ENCODE data around the gene MYOF.

The MYOF gene

DNA sequence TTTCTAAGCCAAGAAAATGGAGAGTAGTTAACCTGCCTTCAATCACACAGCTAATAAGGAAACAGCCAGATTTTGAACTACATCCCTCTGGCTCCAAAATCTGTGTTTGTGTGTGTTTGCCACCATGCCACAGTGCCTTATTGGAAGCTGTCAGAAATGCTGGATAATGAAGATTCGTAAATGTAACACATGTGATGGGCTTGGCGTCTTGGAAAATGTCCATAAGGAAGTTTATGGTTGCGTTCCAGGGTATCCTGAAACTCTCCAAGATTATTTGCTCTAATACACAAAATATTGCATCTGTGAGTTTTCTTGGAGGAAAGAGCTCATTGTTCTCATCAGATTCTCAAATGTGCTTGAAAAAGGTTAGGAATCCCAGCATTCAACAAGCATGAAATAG, 22.7 kb downstream of the MYOF start:
- no peak overlapping the region for H3K4me2 ChIP-seq (ENCODE audit: low read length, poor library complexity, severe bottlenecking)
- H3K14ac ChIP-seq (ENCODE audit: low read length in 2 of 2): no peak overlapping the region
- H3K4ac ChIP-seq (ENCODE audit: low read depth in 1 of 2, low read length in 2 of 2): peak overlapping the region; percentile 45 to 94
- H3K18ac ChIP-seq (ENCODE audit: low read depth in 1 of 2, low read length in 2 of 2): peak overlapping the region; percentile 88 to 97
- no peak overlapping the region for H2BK15ac ChIP-seq (ENCODE audit: low read depth, poor library complexity, severe bottlenecking)
- peak overlapping the region; percentile 80 for H2BK5ac ChIP-seq (ENCODE audit: low read depth, low read length, poor library complexity, severe bottlenecking)
- H3K79me1 ChIP-seq (replicated peaks; ENCODE audit: low read length, poor library complexity, severe bottlenecking): no peaks in the 10 kb centered on the region
- H4K8ac ChIP-seq (ENCODE audit: low read length): peak overlapping the region; percentile 70
- peak overlapping the region; percentile 88 for H4K91ac ChIP-seq (ENCODE audit: low read length)
- H2AK5ac ChIP-seq (ENCODE audit: low read length, severe bottlenecking): peak overlapping the region; percentile 100
- peak overlapping the region; percentile 98 for H3K27ac ChIP-seq (ENCODE audit: low read length, poor library complexity, severe bottlenecking)
- H3K9ac ChIP-seq (ENCODE audit: low read length): peak overlapping the region; percentile 83
- peaks cover 25 to 38% of the 10 kb centered on the region in 2 experiments for H3K36me3 ChIP-seq (ENCODE audit: control insufficient read depth in 1 of 2, insufficient read depth in 2 of 2, low read depth in 1 of 2, low read length in 2 of 2)
- no peaks in the 10 kb centered on the region for H3K9me3 ChIP-seq (ENCODE audit: control insufficient read depth, low read length)
- no peak for DNase-seq
- 0% methylated on average over 1 of the region's 3 CpGs for WGBS
- H3K4me1 ChIP-seq (ENCODE audit: control insufficient read depth, insufficient read depth, low read depth, low read length): peaks cover 26% of the 10 kb centered on the region
- no peak overlapping the region for H2AFZ ChIP-seq (ENCODE audit: low read depth, low read length)
- H3K4me3 ChIP-seq (ENCODE audit: insufficient read depth in 1 of 2, low read depth in 1 of 2, low read length in 2 of 2): peak overlapping the region in 1 of 2 experiments; percentile 17
- peak overlapping the region; percentile 86 for H2BK120ac ChIP-seq (ENCODE audit: low read depth, low read length)
- no peak overlapping the region for H3K23ac ChIP-seq (ENCODE audit: low read length in 2 of 2)
- no peaks in the 10 kb centered on the region for H3K27me3 ChIP-seq (ENCODE audit: control insufficient read depth in 1 of 2, insufficient read depth in 1 of 2, low read length in 2 of 2)
- H2BK12ac ChIP-seq (ENCODE audit: low read length in 2 of 2): peak overlapping the region; percentile 69 to 93

DNA sequence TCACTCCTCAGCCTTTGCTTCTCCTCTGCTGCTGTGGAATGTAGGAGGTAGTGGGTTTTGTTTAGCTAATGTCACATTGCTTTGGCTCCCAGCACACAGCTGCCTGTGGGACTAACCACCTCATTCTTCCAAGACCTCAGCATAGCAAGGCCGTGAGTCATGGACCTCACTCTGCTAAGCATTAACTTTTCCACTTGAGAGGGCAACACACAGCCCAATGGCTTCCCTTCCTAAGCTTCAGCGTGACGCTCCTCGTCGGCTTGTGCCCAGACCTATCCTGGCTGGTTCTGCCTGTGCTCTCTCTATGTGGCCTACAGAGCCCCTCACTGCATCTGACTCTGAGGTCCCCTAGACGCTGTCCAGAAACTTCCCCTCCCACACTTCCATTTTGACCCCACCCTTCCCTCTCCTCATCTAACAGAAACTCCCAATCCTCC, 23.3 kb downstream of the MYOF start:
- Histone ChIP-seq H3K4me1 (ENCODE audit: control insufficient read depth, insufficient read depth, low read depth, low read length) (peaks cover 24% of the 10 kb centered on the region), H2BK12ac (ENCODE audit: low read length in 2 of 2) (no peak overlapping the region), H3K14ac (ENCODE audit: low read length in 2 of 2) (no peak overlapping the region), H3K9me3 (ENCODE audit: control insufficient read depth, low read length) (no peaks in the 10 kb centered on the region), H3K27ac (ENCODE audit: low read length, poor library complexity, severe bottlenecking) (peak overlapping the region; percentile 98), H2BK5ac (ENCODE audit: low read depth, low read length, poor library complexity, severe bottlenecking) (no peak overlapping the region), H4K8ac (ENCODE audit: low read length) (no peak overlapping the region), H3K18ac (ENCODE audit: low read depth in 1 of 2, low read length in 2 of 2) (peak overlapping the region; percentile 11 to 55), H3K4me3 (ENCODE audit: insufficient read depth in 1 of 2, low read depth in 1 of 2, low read length in 2 of 2) (peak overlapping the region in 1 of 2 experiments; percentile 17), H3K4ac (ENCODE audit: low read depth in 1 of 2, low read length in 2 of 2) (no peak overlapping the region), H3K36me3 (ENCODE audit: control insufficient read depth in 1 of 2, insufficient read depth in 2 of 2, low read depth in 1 of 2, low read length in 2 of 2) (peaks cover 29 to 43% of the 10 kb centered on the region in 2 experiments), H2AK5ac (ENCODE audit: low read length, severe bottlenecking) (no peak overlapping the region), H3K4me2 (ENCODE audit: low read length, poor library complexity, severe bottlenecking) (no peak overlapping the region), H2AFZ (ENCODE audit: low read depth, low read length) (no peak overlapping the region), H4K91ac (ENCODE audit: low read length) (peak overlapping the region; percentile 34), H3K23ac (ENCODE audit: low read length in 2 of 2) (no peak overlapping the region), H3K79me1 (replicated peaks; ENCODE audit: low read length, poor library complexity, severe bottlenecking) (no peaks in the 10 kb centered on the region), H3K9ac (ENCODE audit: low read length) (peak overlapping the region; percentile 83), H3K27me3 (ENCODE audit: control insufficient read depth in 1 of 2, insufficient read depth in 1 of 2, low read length in 2 of 2) (no peaks in the 10 kb centered on the region), H2BK120ac (ENCODE audit: low read depth, low read length) (peak overlapping the region; percentile 86), H2BK15ac (ENCODE audit: low read depth, poor library complexity, severe bottlenecking) (no peak overlapping the region)
- under 1% methylated on average over 5 of the region's 6 CpGs for WGBS
- DNase-seq: peak; percentile 100

DNA sequence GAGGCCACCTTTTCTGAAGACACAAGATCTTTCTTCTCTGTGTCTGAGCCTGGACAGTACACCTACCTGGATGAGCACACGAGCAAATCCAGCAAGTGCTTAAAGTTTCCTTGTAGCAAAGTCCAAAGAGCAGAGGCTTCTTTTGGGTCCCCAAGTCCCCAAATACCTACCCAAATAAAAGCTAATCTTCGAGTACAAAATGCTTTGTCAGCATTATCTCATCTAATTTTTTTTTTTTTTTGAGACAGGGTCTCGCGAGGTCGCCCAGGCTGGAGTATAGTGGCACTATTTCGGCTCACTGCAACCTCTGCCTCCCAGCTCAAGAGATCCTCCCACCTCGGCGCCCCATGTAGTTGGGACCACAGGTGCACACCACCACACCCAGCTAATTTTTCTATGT, 24.6 kb downstream of the MYOF start:
- Histone ChIP-seq H3K4me3 (ENCODE audit: insufficient read depth in 1 of 2, low read depth in 1 of 2, low read length in 2 of 2) (no peak overlapping the region), H2BK5ac (ENCODE audit: low read depth, low read length, poor library complexity, severe bottlenecking) (peak overlapping the region; percentile 4), H2BK120ac (ENCODE audit: low read depth, low read length) (no peak overlapping the region), H4K8ac (ENCODE audit: low read length) (no peak overlapping the region), H3K18ac (ENCODE audit: low read depth in 1 of 2, low read length in 2 of 2) (peak overlapping the region; percentile 28 to 50), H3K79me1 (replicated peaks; ENCODE audit: low read length, poor library complexity, severe bottlenecking) (peaks cover 2% of the 10 kb centered on the region), H3K14ac (ENCODE audit: low read length in 2 of 2) (no peak overlapping the region), H3K4me2 (ENCODE audit: low read length, poor library complexity, severe bottlenecking) (no peak overlapping the region), H2AFZ (ENCODE audit: low read depth, low read length) (no peak overlapping the region), H3K36me3 (ENCODE audit: control insufficient read depth in 1 of 2, insufficient read depth in 2 of 2, low read depth in 1 of 2, low read length in 2 of 2) (peaks cover 30 to 53% of the 10 kb centered on the region in 2 experiments), H3K9ac (ENCODE audit: low read length) (peak overlapping the region; percentile 83), H2AK5ac (ENCODE audit: low read length, severe bottlenecking) (peak overlapping the region; percentile 51), H3K4me1 (ENCODE audit: control insufficient read depth, insufficient read depth, low read depth, low read length) (peaks cover 19% of the 10 kb centered on the region), H3K27me3 (ENCODE audit: control insufficient read depth in 1 of 2, insufficient read depth in 1 of 2, low read length in 2 of 2) (no peaks in the 10 kb centered on the region), H3K27ac (ENCODE audit: low read length, poor library complexity, severe bottlenecking) (peak overlapping the region; percentile 88), H3K4ac (ENCODE audit: low read depth in 1 of 2, low read length in 2 of 2) (no peak overlapping the region), H2BK12ac (ENCODE audit: low read length in 2 of 2) (peak overlapping the region; percentile 40 to 89), H3K9me3 (ENCODE audit: control insufficient read depth, low read length) (no peaks in the 10 kb centered on the region), H3K23ac (ENCODE audit: low read length in 2 of 2) (no peak overlapping the region), H4K91ac (ENCODE audit: low read length) (no peak overlapping the region), H2BK15ac (ENCODE audit: low read depth, poor library complexity, severe bottlenecking) (peak overlapping the region; percentile 63)
- WGBS: 98% methylated on average over 6 of the region's 8 CpGs
- DNase-seq: no peak

DNA sequence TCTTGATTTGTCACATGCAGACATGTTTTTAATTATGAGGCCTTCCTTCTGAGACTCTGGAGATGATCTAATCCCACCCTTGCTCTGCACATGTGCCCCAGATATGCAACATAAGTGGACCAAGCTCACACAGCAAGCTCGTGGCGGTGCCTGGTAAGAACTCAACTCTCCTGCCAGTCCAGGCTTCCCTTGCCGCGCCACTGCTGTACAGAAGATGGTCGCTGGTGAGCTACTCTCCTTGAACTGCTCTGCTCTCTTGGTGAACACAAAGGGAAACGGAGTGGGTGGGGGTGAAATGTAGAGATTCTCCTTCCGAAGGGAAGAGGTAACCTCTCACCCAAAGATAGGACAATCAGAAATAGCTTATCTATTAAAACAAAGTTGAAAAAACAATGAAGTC, 25.7 kb downstream of the MYOF start:
- peaks cover 2% of the 10 kb centered on the region for H3K79me1 ChIP-seq (replicated peaks; ENCODE audit: low read length, poor library complexity, severe bottlenecking)
- WGBS: 96% methylated on average over 5 of the region's 7 CpGs
- H3K23ac ChIP-seq (ENCODE audit: low read length in 2 of 2): no peak overlapping the region
- H3K36me3 ChIP-seq (ENCODE audit: control insufficient read depth in 1 of 2, insufficient read depth in 2 of 2, low read depth in 1 of 2, low read length in 2 of 2): peaks cover 30 to 61% of the 10 kb centered on the region in 2 experiments
- H3K27me3 ChIP-seq (ENCODE audit: control insufficient read depth in 1 of 2, insufficient read depth in 1 of 2, low read length in 2 of 2): no peaks in the 10 kb centered on the region
- peak overlapping the region; percentile 70 to 91 for H3K18ac ChIP-seq (ENCODE audit: low read depth in 1 of 2, low read length in 2 of 2)
- no peak overlapping the region for H3K4me3 ChIP-seq (ENCODE audit: insufficient read depth in 1 of 2, low read depth in 1 of 2, low read length in 2 of 2)
- peak overlapping the region; percentile 96 for H4K91ac ChIP-seq (ENCODE audit: low read length)
- H2AK5ac ChIP-seq (ENCODE audit: low read length, severe bottlenecking): peak overlapping the region; percentile 78
- no peak overlapping the region for H3K14ac ChIP-seq (ENCODE audit: low read length in 2 of 2)
- no peak overlapping the region for H2AFZ ChIP-seq (ENCODE audit: low read depth, low read length)
- H2BK5ac ChIP-seq (ENCODE audit: low read depth, low read length, poor library complexity, severe bottlenecking): no peak overlapping the region
- H2BK12ac ChIP-seq (ENCODE audit: low read length in 2 of 2): peak overlapping the region; percentile 34 to 70
- H4K8ac ChIP-seq (ENCODE audit: low read length): no peak overlapping the region
- H3K27ac ChIP-seq (ENCODE audit: low read length, poor library complexity, severe bottlenecking): peak overlapping the region; percentile 90
- no peaks in the 10 kb centered on the region for H3K9me3 ChIP-seq (ENCODE audit: control insufficient read depth, low read length)
- H3K4me2 ChIP-seq (ENCODE audit: low read length, poor library complexity, severe bottlenecking): no peak overlapping the region
- H2BK120ac ChIP-seq (ENCODE audit: low read depth, low read length): no peak overlapping the region
- no peak overlapping the region for H2BK15ac ChIP-seq (ENCODE audit: low read depth, poor library complexity, severe bottlenecking)
- peak overlapping the region; percentile 83 for H3K9ac ChIP-seq (ENCODE audit: low read length)
- peaks cover 18% of the 10 kb centered on the region for H3K4me1 ChIP-seq (ENCODE audit: control insufficient read depth, insufficient read depth, low read depth, low read length)
- DNase-seq: no peak
- peak overlapping the region; percentile 20 to 60 for H3K4ac ChIP-seq (ENCODE audit: low read depth in 1 of 2, low read length in 2 of 2)
